Endothelial cell of umbilical vein (primary cell): ENCODE measurements around the gene PPM1M. TPM values are rescaled to one million over a fixed set of nuclear protein-coding genes. Genes with fewer than 3 reads are reported as not detected.
A peak's percentile ranks its signal among the peaks of the same experiment; 100 is the strongest.

Experiments
- BruUV-seq: library from RNA; stranded (reverse); fragments of 400-500 nt; replicated peaks from 2 replicates; lab custom pipeline; 2021; lab: Mats Ljungman, UMichigan
- CTCF ChIA-PET: fragments of 300-600, 350-600 bp; sonication (Branson Sonifier 250); formaldehyde crosslinking; loops from one replicate; lab custom pipeline; 2021; ENCODE audit warnings: antibody characterized with exemption, inconsistent platforms; lab: Charles Lee
- POLR2A ChIA-PET: fragments of 300-600, 350-600 bp; sonication (Branson Sonifier 250); formaldehyde crosslinking; loops from one replicate; lab custom pipeline; 2021; ENCODE audit warnings: antibody characterized with exemption, inconsistent platforms; lab: Charles Lee
- DNase-seq: peaks from one replicate; pipeline ENCODE4 v3.0.0-alpha.2; 2011; ENCODE audit warnings: low read depth, low spot score
- FAIRE-seq: peaks from 2 replicates; lab custom pipeline; 2011; peaks lifted over from hg19 to GRCh38; lab: Jason Lieb, UNC
- H2AFZ ChIP-seq: 2 replicates; pipeline ENCODE4 v1.6.0; 2012; ENCODE audit warnings: low read depth, low read length, control low read depth, inconsistent platforms
- H3K27ac ChIP-seq: 2 replicates; pipeline ENCODE4 v1.5.1; 2011; ENCODE audit warnings: low read depth, mild to moderate bottlenecking, control low read depth, low read length, moderate library complexity; ENCODE audit not compliant: insufficient read depth
- H3K27me3 ChIP-seq, 2 experiments: 2 replicates each; pipeline versions ENCODE4 v1.6.0 to v1.6.1; 2011; ENCODE audit warnings: low read length in 2 of 2, mixed read lengths in 1 of 2; ENCODE audit not compliant: control insufficient read depth in 2 of 2, insufficient read depth in 2 of 2
- H3K36me3 ChIP-seq, 2 experiments: 2 replicates in 1 of 2; 3 replicates in 1 of 2; pipeline ENCODE4 v1.5.1; 2011; ENCODE audit warnings: low read length in 2 of 2, mild to moderate bottlenecking in 1 of 2, moderate library complexity in 1 of 2; ENCODE audit not compliant: control insufficient read depth in 2 of 2, insufficient read depth in 2 of 2; ENCODE audit errors: extremely low read depth in 1 of 2
- H3K4me1 ChIP-seq: 3 replicates; pipeline ENCODE4 v1.5.1; 2011; ENCODE audit warnings: mild to moderate bottlenecking, low read length; ENCODE audit not compliant: control insufficient read depth, insufficient read depth; ENCODE audit errors: extremely low read depth
- H3K4me2 ChIP-seq: 2 replicates; pipeline ENCODE4 v1.6.1; 2011; ENCODE audit warnings: low read length, control low read depth, mixed read lengths; ENCODE audit not compliant: insufficient read depth
- H3K4me3 ChIP-seq, 3 experiments: fragments of 200-600 bp in 1 of 3; sonication (generic), shearing (Covaris generic) in 1 of 3; replicated peaks in 1 of 3; 2 replicates each; pipeline ENCODE4 v1.5.1; 2011 to 2016; ENCODE audit warnings: control low read depth in 3 of 3, low read length in 3 of 3, mild to moderate bottlenecking in 2 of 3, inconsistent platforms in 1 of 3, low read depth in 1 of 3, moderate library complexity in 1 of 3; ENCODE audit not compliant: insufficient read depth in 1 of 3
- H3K79me2 ChIP-seq: 2 replicates; pipeline ENCODE4 v1.6.0; 2012; ENCODE audit warnings: low read length, inconsistent platforms; ENCODE audit not compliant: control insufficient read depth, insufficient read depth
- H3K9ac ChIP-seq: replicated peaks from 2 replicates; pipeline ENCODE3; 2011; ENCODE audit warnings: low read length, control low read depth; ENCODE audit not compliant: insufficient read depth; ENCODE audit errors: extremely low read depth
- H3K9me1 ChIP-seq: replicated peaks from 3 replicates; pipeline ENCODE4 v1.6.0; 2011; ENCODE audit warnings: mild to moderate bottlenecking, low read length; ENCODE audit not compliant: control insufficient read depth, insufficient read depth; ENCODE audit errors: extremely low read depth
- H3K9me3 ChIP-seq: replicated peaks from 2 replicates; pipeline ENCODE4 v1.5.1; 2012; ENCODE audit warnings: low read length, inconsistent platforms; ENCODE audit not compliant: control insufficient read depth, insufficient read depth
- H4K20me1 ChIP-seq: replicated peaks from 2 replicates; pipeline ENCODE3; 2011; ENCODE audit warnings: mild to moderate bottlenecking, low read length; ENCODE audit not compliant: control insufficient read depth, insufficient read depth; ENCODE audit errors: extremely low read depth
- JUN ChIP-seq: IDR thresholded peaks from 2 replicates; pipeline ENCODE4 v1.6.1; 2011; ENCODE audit warnings: borderline replicate concordance, low read depth; ENCODE audit not compliant: insufficient read length, insufficient read depth
- dilution Hi-C: fragments of 300-500 bp; cut with MboI; formaldehyde crosslinking; loops from one replicate; pipeline ENCODE4 v1.15.0; 2019; ENCODE audit warnings: low sequenced_read_pairs; ENCODE audit not compliant: extremely low pct_ligation_motif_present
- intact Hi-C: fragments of 100-400 bp; cut with micrococcal nuclease; formaldehyde crosslinking; loops from one replicate; pipeline ENCODE4 v1.10.0; 2022
- polyA plus RNA-seq, 4 experiments: library from polyadenylated mRNA; depleted of rRNA in 3 of 4; stranded (reverse) in 3 of 4; unstranded in 1 of 4; fragments of >200 nt; gene quantifications; 2 replicates each; pipeline versions ENCODE4 v1.2.1 to v1.2.3, GENCODE V29; 2011 to 2012; ENCODE audit warnings: missing spikeins in 1 of 4
- total RNA-seq: library from RNA; stranded (reverse); gene quantifications from 2 replicates; pipeline ENCODE4 v1.2.3, GENCODE V29; 2021
- TF ChIP-seq, protein P1 (sequence below), 2 donors: IDR thresholded peaks; 1 replicate in 1 of 2; 2 replicates in 1 of 2; pipeline ENCODE4 v1.5.1; 2011; ENCODE audit warnings: low read length in 2 of 2, mild to moderate bottlenecking in 2 of 2, moderate library complexity in 2 of 2, control low read depth in 1 of 2, inconsistent platforms in 1 of 2, low read depth in 1 of 2; ENCODE audit not compliant: insufficient read depth in 1 of 2; ENCODE audit errors: extremely low read depth in 1 of 2

The PPM1M gene
- total and polyA plus RNA-seq, 2 donors (not counting 3 experiments of a cell fraction or from before 2014, with no cell fraction given) = 13.7 to 19.4 TPM

DNA sequence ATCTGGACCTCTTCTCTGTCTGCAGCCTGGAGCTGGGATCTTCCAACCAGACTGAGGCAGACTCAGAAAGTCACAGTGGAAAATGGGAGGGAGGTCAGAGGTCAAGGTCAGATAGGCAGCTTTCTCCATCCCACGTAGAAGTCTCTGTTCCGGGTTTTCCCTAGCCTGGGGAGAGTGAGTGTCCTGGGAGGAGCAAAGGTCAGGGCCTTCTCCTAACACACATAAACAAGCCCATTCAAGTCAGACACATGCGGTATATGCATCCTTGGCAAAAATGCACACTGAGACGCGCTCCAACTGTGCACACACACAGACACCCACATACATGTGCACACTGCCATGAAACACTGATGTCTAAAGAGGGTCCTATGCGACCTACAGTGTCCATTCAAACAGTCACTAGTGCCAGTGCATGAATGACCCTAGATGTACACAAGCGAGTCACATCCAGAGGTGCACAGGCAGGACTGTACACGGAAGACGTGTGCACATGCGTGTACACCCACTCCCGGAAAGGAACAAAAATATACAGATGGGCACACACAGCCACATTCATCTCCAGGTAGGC, 7.3 kb upstream of the PPM1M start:
- CTCF ChIA-PET = interaction anchor here (0.6 to 7.3 kb wide), 16 partner anchors 9 to 190 kb away, joined by 3 to 104 read pairs (median 4); partner anchors contain the start of genes POC1A, TLR9 and WDR82
- H4K20me1 ChIP-seq = no peaks in the 10 kb centered on the region
- no peak overlapping the region for H2AFZ ChIP-seq
- peaks cover 37% of the 10 kb centered on the region for H3K79me2 ChIP-seq
- TSS peak; percentile 68 for BruUV-seq
- H3K36me3 ChIP-seq = no peaks in the 10 kb centered on the region
- H3K27ac ChIP-seq = no peak overlapping the region
- H3K9me1 ChIP-seq = no peaks in the 10 kb centered on the region
- peak overlapping the region; percentile 20 to 98 (median 66) for H3K4me3 ChIP-seq
- DNase-seq (peak; percentile 33), FAIRE-seq (peak; percentile 66)
- POLR2A ChIA-PET = interaction anchor here (0.8 to 1.0 kb wide), 2 partner anchors 18 to 50 kb away, joined by 3 to 4 read pairs; partner anchors contain the start of gene GLYCTK
- H3K9ac ChIP-seq = peak overlapping the region; percentile 25
- peak overlapping the region; percentile 32 for H3K4me2 ChIP-seq
- intact Hi-C loops = loop anchor here (2.0 to 5.0 kb wide), 3 partner anchors 51 to 209 kb away; partner anchors contain the start of gene SEMA3G
- H3K4me1 ChIP-seq = peaks cover 18% of the 10 kb centered on the region
- dilution Hi-C loops = no loop called here
- H3K9me3 ChIP-seq = no peaks in the 10 kb centered on the region
- no peaks in the 10 kb centered on the region for H3K27me3 ChIP-seq
- no peak for TF ChIP-seq JUN
- TF ChIP-seq, protein P1, sequence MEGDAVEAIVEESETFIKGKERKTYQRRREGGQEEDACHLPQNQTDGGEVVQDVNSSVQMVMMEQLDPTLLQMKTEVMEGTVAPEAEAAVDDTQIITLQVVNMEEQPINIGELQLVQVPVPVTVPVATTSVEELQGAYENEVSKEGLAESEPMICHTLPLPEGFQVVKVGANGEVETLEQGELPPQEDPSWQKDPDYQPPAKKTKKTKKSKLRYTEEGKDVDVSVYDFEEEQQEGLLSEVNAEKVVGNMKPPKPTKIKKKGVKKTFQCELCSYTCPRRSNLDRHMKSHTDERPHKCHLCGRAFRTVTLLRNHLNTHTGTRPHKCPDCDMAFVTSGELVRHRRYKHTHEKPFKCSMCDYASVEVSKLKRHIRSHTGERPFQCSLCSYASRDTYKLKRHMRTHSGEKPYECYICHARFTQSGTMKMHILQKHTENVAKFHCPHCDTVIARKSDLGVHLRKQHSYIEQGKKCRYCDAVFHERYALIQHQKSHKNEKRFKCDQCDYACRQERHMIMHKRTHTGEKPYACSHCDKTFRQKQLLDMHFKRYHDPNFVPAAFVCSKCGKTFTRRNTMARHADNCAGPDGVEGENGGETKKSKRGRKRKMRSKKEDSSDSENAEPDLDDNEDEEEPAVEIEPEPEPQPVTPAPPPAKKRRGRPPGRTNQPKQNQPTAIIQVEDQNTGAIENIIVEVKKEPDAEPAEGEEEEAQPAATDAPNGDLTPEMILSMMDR (IDR thresholded peaks at IDR 0.05; ENCODE audit: extremely low read depth in 1 of 2, insufficient read depth in 1 of 2, low read depth in 1 of 2, low read length in 2 of 2) = no peak
